Large intestine (tissue), 3 donors: ENCODE measurements around the gene KSR1. TPM values are rescaled to one million over a fixed set of nuclear protein-coding genes. Genes with fewer than 3 reads are reported as not detected.

ENCODE experiments used
- DNase-seq, 2 donors: peaks; one replicate each; pipeline versions ENCODE4 v3.0.0 to v3.0.0-alpha.2; 2013
- H3K27ac ChIP-seq: one replicate; pipeline ENCODE4 v1.5.1; 2013; ENCODE audit warnings: low read length
- H3K27me3 ChIP-seq: 2 replicates; pipeline ENCODE4 v1.6.1; 2013; ENCODE audit warnings: low read length; ENCODE audit not compliant: control insufficient read depth, insufficient read depth
- H3K36me3 ChIP-seq: 2 replicates; pipeline ENCODE4 v1.6.1; 2013; ENCODE audit warnings: low read length; ENCODE audit not compliant: control insufficient read depth, insufficient read depth
- H3K4me1 ChIP-seq: one replicate; pipeline ENCODE4 v1.6.1; 2013; ENCODE audit warnings: low read length; ENCODE audit not compliant: control insufficient read depth, insufficient read depth
- H3K4me3 ChIP-seq: one replicate; pipeline ENCODE4 v1.5.1; 2013; ENCODE audit warnings: low read length
- H3K9me3 ChIP-seq: one replicate; pipeline ENCODE4 v1.6.1; 2013; ENCODE audit warnings: mild to moderate bottlenecking, low read depth, low read length, moderate library complexity; ENCODE audit not compliant: control insufficient read depth
- WGBS: methylation state at CpG from one replicate; pipeline ENCODE4 v1.1.5; 2013; ENCODE audit warnings: low lambda C conversion rate; ENCODE audit not compliant: insufficient coverage; 5-methylcytosine and 5-hydroxymethylcytosine counted together
- polyA plus RNA-seq: library from polyadenylated mRNA; unstranded; fragments of 120-200 nt; gene quantifications from one replicate; pipeline ENCODE4 v1.2.1, GENCODE V29; 2013

Gene KSR1
- polyA plus RNA-seq, 1 donor, result 65.0 TPM

- Histone ChIP-seq H3K4me1 (peaks cover 42% of the 10 kb centered on the region), H3K27me3 (no peaks in the 10 kb centered on the region), H3K4me3 (no peak overlapping the region), H3K27ac (no peak overlapping the region), H3K9me3 (no peaks in the 10 kb centered on the region), H3K36me3 (peaks cover 3% of the 10 kb centered on the region)
- no peak for DNase-seq
- WGBS, result 100% methylated on average over 7 of the region's 9 CpGs
Observed at GRCh38 chr17:27543958-27544349, 87.7 kb downstream of the KSR1 start.

GRCh38 chr17:27544350-27545131 is 88.3 kb downstream of the KSR1 start:
- Histone ChIP-seq H3K36me3 (peaks cover 3% of the 10 kb centered on the region), H3K4me3 (no peak overlapping the region), H3K27me3 (no peaks in the 10 kb centered on the region), H3K27ac (no peak overlapping the region), H3K4me1 (peaks cover 36% of the 10 kb centered on the region), H3K9me3 (no peaks in the 10 kb centered on the region)
- no peak for DNase-seq
- no CpG with 5 or more reads among the region's 10 CpGs for WGBS

DNA sequence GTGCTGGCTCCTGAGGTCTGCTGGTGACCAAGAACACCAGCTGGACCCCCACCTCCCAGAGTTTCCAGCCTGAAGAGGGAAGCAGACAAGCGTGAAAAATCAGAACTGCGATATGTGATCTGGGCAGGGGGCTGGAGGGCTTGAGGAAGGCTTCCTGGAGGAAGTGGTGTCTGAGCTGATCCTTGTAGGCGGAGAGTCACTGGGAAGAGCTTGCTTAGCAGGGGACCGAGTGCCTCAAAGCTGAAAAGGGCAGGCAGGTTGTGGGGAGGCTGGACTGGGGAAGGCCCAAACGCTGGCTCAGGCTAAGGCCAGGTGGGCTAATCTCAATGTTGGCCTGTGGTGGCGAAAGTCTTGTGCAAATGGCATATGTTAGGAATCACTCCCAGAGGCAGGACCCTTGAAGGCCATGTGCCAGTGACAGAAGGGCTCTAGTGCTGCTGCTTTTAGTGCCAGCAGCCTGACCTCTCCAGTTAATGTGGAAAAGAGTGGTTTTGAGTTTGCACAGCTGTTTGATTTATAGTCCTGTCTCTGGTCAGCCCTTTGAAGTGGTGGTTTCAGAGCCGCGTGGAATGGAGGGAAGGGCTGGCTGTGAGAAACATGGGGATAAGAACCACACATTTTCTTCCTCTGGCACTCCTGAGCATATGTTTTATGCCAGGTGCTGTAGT is 89.4 kb downstream of the KSR1 start:
- Histone ChIP-seq H3K27ac (no peak overlapping the region), H3K36me3 (peaks cover 3% of the 10 kb centered on the region), H3K4me3 (no peak overlapping the region), H3K4me1 (peaks cover 29% of the 10 kb centered on the region), H3K27me3 (no peaks in the 10 kb centered on the region), H3K9me3 (no peaks in the 10 kb centered on the region)
- no CpG with 5 or more reads among the region's 8 CpGs for WGBS
- no peak for DNase-seq

DNA sequence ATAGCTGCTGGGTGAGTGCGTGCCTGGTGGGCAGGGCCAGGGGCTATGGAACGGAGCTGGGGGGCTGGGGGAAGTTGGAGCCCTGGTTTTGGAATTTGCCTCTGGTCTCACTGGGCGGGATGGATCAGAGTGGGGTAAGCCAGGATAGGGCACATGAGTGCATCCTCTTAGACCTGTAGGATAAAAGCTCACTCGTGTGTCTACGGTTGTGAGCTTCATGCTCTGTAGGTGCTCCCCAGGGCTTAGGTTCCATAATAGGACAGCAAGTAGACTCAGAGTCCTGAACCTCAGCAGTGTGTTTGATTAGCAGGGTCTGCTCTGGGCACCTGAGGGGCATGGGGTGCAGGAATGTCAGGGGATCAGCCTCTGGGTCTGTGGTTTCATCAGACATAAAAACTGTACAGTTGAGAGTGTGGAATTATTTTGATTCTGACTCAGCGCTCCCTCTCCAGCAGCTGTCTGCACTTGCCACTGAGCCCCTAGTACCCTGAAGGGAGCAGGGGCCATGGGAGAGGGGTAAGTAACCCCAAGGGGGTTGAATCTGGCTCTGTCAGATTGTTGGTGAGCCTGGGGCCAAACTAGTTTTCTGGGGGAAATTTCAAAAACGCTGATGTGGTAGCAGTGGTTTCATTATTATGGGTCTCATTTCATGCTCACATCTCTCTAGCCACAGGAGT is 90.5 kb downstream of the KSR1 start:
- H3K27me3 ChIP-seq, result no peaks in the 10 kb centered on the region
- no peak for DNase-seq
- H3K4me3 ChIP-seq, result no peak overlapping the region
- peaks cover 30% of the 10 kb centered on the region for H3K4me1 ChIP-seq
- no CpG with 5 or more reads among the region's 7 CpGs for whole genome bisulfite sequencing
- peaks cover 3% of the 10 kb centered on the region for H3K36me3 ChIP-seq
- no peaks in the 10 kb centered on the region for H3K9me3 ChIP-seq
- H3K27ac ChIP-seq, result no peak overlapping the region

GRCh38 chr17:27547301-27547683 is 91.0 kb downstream of the KSR1 start:
- no peak overlapping the region for H3K27ac ChIP-seq
- DNase-seq, result no peak
- peaks cover 3% of the 10 kb centered on the region for H3K36me3 ChIP-seq
- peaks cover 27% of the 10 kb centered on the region for H3K4me1 ChIP-seq
- no peak overlapping the region for H3K4me3 ChIP-seq
- H3K27me3 ChIP-seq, result no peaks in the 10 kb centered on the region
- H3K9me3 ChIP-seq, result no peaks in the 10 kb centered on the region
- WGBS, result 80% methylated on average over 1 of the region's 4 CpGs

DNA sequence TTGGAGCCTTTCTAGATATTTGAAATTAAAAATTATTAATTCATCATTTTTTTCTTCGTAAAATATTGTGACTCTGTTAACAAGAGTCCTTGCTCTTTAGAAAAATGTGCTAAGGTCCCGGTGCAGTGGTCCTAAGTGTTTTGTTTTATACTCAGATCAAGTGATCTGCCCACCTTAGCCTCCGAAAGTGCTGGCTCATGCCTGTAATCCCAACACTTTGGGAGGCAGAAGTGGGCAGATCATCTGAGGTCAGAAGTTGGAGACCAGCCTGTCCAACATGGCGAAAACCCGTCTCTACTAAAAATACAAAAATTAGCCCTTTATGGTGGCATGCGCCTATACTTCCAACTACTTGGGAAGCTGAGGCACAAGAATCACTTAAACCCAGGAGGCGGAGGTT is 92.1 kb downstream of the KSR1 start:
- Histone ChIP-seq H3K4me3 (no peak overlapping the region), H3K36me3 (peaks cover 7% of the 10 kb centered on the region), H3K27me3 (no peaks in the 10 kb centered on the region), H3K4me1 (peaks cover 28% of the 10 kb centered on the region), H3K27ac (no peak overlapping the region), H3K9me3 (no peaks in the 10 kb centered on the region)
- WGBS, result 80% methylated on average over 1 of the region's 7 CpGs
- DNase-seq, result no peak

DNA sequence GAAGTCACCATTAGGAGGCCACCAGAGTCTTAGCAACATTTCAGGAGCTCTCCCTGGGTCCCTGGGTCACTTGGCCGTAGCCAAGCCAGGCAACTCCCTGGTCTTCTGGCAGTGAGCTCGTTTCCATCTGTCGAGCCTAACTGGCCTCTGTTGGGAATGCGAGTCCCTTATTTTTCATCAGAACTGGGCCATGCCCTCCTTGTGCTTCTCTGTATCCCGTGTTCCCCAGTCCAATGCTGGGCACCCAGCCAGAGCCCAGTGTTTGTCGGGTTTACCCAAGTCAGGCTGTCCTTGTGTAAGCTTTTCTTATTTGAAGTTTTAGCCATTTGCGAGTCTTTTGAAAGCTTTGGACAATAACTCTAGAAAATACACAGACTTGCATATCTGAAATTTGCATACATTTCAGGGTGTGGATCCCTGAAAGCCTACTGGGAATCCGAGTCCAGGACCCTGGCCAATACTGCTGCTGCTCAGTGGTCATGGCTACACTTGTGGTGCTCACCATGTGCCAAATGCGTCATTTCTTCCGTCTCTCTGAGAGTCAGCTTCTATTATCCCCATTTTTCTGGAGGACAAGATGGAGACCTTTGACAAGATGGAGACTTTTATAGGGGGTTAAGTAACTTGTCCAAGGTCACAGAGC is 93.1 kb downstream of the KSR1 start:
- Histone ChIP-seq H3K36me3 (peaks cover 10% of the 10 kb centered on the region), H3K4me1 (peaks cover 27% of the 10 kb centered on the region), H3K4me3 (no peak overlapping the region), H3K27me3 (no peaks in the 10 kb centered on the region), H3K9me3 (no peaks in the 10 kb centered on the region), H3K27ac (no peak overlapping the region)
- DNase-seq, result no peak
- 83% methylated on average over 1 of the region's 10 CpGs for WGBS

GRCh38 chr17:27550291-27550930 is 94.2 kb downstream of the KSR1 start:
- no peak overlapping the region for H3K27ac ChIP-seq
- WGBS, result no CpG with 5 or more reads among the region's 13 CpGs
- H3K9me3 ChIP-seq, result no peaks in the 10 kb centered on the region
- H3K4me1 ChIP-seq, result peaks cover 27% of the 10 kb centered on the region
- H3K4me3 ChIP-seq, result no peak overlapping the region
- DNase-seq, result no peak
- peaks cover 10% of the 10 kb centered on the region for H3K36me3 ChIP-seq
- H3K27me3 ChIP-seq, result no peaks in the 10 kb centered on the region

- H3K27me3 ChIP-seq, result no peaks in the 10 kb centered on the region
- peaks cover 25% of the 10 kb centered on the region for H3K4me1 ChIP-seq
- peak overlapping the region; percentile 76 for H3K27ac ChIP-seq
- peaks cover 10% of the 10 kb centered on the region for H3K36me3 ChIP-seq
- no peak for DNase-seq
- 100% methylated on average over 1 of the region's 3 CpGs for WGBS
- H3K9me3 ChIP-seq, result no peaks in the 10 kb centered on the region
- H3K4me3 ChIP-seq, result no peak overlapping the region
Observed at GRCh38 chr17:27550974-27551505, 94.8 kb downstream of the KSR1 start.
